GM21576 (cell line): ENCODE measurements around the gene FLVCR1.
"Not testable (repeated sequence)": the region's sequence is repeated elsewhere in the genome, so short reads cannot be mapped to it uniquely, and the experiment has no call there.

ENCODE experiments used
- ATAC-seq: cut with Tn5 transposase; IDR thresholded peaks from one replicate; pipeline ENCODE4 v1.9.1; 2021; ENCODE audit warnings: mild to moderate bottlenecking, moderate library complexity; ENCODE audit not compliant: unreplicated experiment

The FLVCR1 gene

GRCh38 chr1:212857992-212858460, at the start of gene FLVCR1:
TSS of gene FLVCR1 (plus strand) at chr1:212858275. CDS start at chr1:212858453, 178 bp downstream.
- peak; percentile 94 for ATAC-seq

- ATAC-seq = no peak
Measured at GRCh38 chr1:212814537-212815334, 43.3 kb upstream of the FLVCR1 start.

- no peak for ATAC-seq
Measured at GRCh38 chr1:212816567-212817278, 41.4 kb upstream of the FLVCR1 start.

DNA sequence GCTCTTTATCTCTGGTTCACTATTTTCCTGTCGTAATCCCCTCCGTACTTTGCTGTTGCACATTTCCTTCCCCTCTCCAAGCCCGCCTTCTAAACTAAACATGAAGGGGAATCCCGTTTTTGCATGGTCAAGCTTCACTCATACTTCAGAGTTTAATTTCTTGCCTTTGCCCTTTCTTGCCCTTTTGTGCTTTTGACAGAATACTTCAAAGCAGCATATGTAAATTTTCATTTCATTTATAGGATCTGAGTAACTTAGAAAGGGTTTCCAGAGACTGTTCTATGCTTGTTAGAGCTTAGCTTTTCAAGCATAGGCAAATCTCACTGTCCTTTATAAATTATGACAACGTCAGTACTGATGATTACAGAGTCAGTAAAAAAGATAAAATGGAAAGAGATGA, 38.3 kb upstream of the FLVCR1 start:
- no peak for ATAC-seq

- ATAC-seq = no peak
Measured at GRCh38 chr1:212820969-212821368, 37.1 kb upstream of the FLVCR1 start.

- no peak for ATAC-seq
Measured at GRCh38 chr1:212822956-212823355, 35.1 kb upstream of the FLVCR1 start.

GRCh38 chr1:212824201-212824600, 33.9 kb upstream of the FLVCR1 start:
- ATAC-seq = no peak

DNA sequence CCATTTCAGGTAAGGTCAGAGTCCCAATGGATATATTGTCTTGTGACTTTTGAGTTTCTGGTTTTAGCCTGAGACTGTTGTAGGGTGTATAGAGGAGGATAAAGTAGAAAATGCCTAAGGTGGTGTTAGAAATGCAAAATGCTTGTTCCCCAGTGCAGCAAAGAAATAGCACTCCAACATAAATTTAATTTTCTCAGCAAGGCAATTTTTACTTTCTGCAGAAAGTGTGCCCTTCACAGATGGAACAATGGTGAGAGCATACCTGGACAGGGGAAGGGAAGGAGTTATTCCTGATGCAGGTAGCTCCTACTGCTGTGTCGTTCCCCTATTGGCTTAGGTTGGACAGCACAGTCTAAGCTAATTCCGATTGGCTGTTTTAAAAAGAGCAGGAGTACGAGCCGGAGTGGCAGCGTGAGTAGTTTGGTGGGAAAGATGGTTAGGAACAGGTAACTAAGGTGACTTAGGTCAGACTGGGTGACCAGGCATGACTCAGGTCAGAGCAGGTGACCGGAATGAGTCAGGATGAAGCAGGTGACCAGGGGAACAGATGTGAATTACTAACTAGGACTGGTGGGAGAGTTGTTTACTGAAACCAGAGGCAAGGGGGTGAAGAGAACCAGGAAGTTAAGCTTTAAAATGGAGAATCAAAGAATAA, 32.1 kb upstream of the FLVCR1 start:
- no peak for ATAC-seq

DNA sequence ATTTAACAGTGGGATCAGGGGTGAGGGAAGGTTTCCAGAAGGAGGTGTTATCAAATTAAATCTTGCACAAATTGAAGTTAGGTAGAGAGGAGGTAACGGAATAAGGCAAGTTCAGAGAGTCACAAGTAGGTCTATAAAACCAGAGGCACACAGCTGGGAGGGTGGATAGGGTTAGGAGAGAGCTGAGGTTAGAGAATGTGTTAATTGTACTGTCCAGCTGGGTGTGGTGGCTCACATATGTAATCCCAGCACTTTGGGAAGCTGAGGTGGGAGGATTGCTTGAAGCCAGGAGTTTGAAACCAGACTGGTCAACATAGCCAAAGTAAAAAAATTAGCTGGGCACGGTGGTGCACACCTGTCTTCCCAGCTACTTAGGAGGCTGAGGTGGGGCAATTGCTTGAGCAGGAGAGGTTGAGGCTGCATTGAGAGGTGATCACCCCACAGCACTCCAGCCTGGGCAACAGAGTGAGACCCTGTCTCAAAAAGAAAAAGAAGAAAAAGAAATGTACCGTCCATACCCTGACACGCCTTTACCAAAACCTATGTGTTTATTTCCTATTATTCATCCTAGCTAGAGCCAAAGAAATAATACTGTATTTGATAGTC, 30.8 kb upstream of the FLVCR1 start:
- no peak for ATAC-seq

DNA sequence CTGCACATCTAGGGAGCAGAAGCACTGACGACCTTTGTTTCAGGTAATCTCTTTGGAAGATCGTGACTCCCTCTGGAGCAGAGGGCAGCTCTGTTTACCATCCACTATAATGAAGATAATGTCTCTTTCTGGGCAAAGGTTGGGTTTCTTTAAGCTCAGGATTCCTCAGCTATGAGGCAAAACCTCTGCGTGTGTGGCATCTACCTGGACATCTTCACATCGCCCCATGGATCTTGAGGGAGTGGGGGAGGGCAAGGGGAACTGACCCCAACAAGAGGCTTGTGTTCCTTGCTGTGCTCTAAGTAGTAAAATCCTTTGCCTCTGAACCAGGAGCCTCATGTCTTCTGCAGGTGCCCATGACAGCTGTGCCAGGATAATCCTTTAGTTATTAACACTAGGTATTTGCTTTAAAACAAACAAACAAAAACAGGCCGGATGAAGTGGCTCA, 30.2 kb upstream of the FLVCR1 start:
- no peak for ATAC-seq

- no peak for ATAC-seq
Measured at GRCh38 chr1:212828395-212828794, 29.7 kb upstream of the FLVCR1 start.

DNA sequence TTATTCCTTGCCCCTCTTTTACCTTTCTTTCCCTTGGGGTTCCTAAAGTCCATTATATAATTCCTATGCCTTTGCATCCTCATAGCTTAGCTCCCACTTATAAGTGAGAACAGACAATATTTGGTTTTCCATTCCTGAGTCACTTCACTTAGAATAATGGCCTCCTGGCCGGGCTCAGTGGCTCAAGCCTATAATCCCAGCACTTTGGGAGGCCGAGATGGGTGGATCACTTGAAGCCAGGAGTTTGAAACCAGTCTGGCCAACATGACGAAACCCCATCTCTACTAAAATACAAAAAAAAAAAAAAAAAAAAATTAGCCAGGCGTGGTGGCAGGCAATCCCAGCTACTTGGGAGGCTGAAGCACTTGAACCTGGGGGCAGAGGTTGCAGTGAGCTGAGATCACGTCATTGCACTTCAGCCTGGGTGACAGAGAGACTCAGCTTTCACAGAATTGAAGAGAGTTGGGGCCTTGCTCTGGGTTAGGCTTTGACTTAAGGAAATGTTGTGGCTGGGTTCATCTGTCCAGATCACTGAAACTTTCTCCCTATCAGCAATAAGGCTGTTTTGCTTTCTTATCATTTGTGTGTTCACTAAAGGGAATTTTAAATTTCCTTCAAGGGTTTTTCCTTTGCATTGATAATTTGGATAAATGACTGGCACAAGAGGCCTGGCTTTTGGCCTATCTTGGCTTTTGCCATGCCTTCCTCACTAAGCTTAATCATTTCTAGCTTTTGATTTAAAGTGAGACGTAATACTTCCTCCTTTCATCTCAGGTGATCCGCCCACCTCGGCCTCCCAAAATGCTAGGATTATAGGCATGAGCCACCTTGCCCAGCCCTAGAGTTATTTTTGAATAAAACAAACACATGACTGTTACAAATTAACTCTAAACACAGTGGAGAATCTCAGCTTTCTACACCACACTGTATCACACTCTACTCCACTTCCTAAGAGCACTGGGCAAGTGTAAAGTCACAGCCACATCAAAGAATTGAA, 24.6 kb upstream of the FLVCR1 start:
- ATAC-seq = peak; percentile 67

GRCh38 chr1:212838145-212838544, 19.9 kb upstream of the FLVCR1 start:
- no peak for ATAC-seq

GRCh38 chr1:212844521-212844920, 13.6 kb upstream of the FLVCR1 start:
- ATAC-seq = not testable (repeated sequence)

- no peak for ATAC-seq
Measured at GRCh38 chr1:212847549-212847948, 10.5 kb upstream of the FLVCR1 start, which contains the start of gene SPATA45. TSS of gene SPATA45 (minus strand) at chr1:212847649. CDS start at chr1:212836149, 11,500 bp downstream.

DNA sequence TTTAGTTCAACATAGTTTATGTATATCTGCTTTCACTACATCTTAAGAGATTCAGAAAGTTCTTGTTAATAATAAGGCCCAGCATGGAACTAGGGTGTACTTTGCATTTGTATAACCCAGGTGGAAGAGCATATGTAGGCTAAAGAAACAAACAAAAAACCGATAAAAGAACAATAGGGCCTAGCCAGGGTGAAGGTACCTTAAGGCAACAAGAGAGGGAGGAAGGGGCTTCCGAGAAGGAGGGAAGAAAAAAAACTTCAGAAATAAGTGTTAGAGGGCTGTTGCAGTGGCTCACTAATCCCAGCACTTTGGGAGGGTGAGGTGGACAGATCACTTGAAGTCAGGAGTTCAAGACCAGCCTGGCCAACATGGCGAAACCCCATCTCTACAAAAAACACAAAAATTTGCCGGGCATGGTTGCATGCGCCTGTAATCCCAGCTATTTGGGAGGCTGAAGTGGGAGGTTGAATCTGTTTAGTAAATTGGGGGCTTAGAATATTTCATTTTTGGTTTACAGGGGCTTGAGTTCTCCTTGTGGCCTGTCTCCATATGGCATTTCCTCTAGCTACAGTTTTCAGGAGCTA, 5.9 kb upstream of the FLVCR1 start:
- ATAC-seq = no peak

GRCh38 chr1:212853658-212854057, 4.4 kb upstream of the FLVCR1 start:
- ATAC-seq = no peak

DNA sequence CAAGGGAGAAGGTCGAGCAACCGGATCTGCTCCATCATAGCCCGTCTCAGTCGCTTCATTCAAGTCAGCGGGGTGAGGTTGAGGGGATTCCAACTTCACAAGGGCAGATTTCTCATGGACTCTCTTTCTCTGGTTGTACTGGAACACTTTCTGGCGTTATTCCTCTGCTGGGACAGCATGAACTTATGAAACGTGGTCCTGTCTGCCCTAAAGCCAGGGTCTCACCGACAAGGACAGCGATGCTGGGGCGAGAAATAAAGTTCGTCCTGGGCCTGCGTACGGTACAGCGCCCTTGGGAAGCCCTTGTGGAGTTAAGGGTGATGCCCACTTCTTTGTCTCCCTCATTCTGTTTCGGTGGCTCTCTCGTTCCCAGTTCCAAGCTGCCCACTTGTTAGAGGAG, 1.3 kb upstream of the FLVCR1 start:
- no peak for ATAC-seq

- ATAC-seq = peak; percentile 23
Measured at GRCh38 chr1:212858461-212859265, 588 bp downstream of the FLVCR1 start.
